C1 segment of cervical spinal cord (tissue), 14 donors: ENCODE data around the gene COX19.
A peak's percentile ranks its signal among the peaks of the same experiment; 100 is the strongest.

ENCODE experiments used
- DNase-seq, 14 donors: peaks; one replicate each; lab custom pipeline; 2025; lab: John Stamatoyannopoulos, UW

COX19 gene

GRCh38 chr7:979151-979550, 3.8 kb upstream of the COX19 start:
- DNase-seq = no peak

DNA sequence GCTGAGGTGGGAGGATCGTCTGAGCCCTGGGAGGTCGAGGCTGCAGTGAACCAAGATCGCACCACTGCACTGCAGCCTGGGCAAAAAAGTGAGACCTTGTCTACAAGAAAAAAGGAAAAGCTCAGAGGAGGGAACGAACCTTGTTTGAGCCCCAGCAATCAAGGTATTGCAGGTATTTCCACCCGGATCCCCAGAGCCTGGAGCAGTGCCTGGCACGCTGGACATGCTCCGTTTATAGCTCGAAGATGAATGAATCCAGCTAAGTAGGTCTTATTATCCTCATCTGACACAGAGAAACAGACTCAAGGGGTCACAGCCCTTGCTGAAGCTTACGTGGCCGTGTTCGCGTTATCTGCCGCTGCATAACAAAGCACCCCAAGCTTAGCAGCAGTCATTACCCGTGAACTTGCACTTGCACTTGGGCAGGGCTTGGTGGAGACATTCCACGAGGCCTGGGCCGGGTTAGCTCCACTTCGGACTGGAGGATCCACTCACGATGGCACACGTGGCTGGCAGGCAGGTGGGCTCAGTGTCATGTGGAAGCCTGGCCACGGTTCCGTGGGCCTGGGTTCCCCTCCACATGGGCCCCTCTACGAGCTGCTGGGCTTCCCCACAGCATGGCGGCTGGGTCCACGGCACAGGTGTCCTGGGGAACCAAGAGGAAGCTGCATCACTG, 3.2 kb upstream of the COX19 start:
- DNase-seq = no peak

GRCh38 chr7:978049-978346, 2.6 kb upstream of the COX19 start:
- no peak for DNase-seq

DNA sequence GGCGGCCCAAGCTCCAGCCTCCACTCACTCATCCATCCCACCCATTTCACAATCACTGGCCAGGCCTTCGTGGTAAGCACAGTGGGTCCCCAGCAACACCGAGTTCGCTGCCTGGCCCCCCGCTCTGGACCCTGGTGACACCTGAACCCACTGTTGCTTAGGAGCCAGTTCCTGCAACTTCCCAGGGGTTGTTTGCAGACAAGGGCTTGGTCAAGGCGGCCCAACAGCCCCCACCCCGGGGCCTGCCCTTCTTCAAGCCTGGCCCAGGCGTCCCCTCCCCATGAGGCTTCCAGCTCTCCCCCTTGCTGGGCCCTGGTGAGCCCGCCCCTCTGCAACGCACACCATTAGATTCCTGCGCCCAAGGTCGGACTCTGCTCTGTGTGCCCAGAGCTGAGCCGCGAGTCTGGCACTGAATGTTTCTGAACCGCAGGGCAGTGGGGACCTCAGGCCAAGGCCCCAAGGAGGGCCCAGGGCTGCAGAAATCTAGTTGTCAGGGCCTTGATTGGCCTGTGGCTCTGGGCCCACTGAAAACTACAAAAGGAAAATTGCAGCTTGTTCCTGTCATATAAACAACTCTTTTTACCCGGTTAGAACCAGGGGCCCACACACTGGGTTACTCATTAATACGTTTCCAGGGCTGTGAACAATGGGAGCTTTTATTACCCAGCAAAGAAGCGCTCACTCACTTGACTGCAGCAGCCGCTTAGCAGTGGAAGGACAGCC, 2.1 kb upstream of the COX19 start:
- peak in 10 of 14 donors; percentile 24 to 81 (median 50) for DNase-seq

DNA sequence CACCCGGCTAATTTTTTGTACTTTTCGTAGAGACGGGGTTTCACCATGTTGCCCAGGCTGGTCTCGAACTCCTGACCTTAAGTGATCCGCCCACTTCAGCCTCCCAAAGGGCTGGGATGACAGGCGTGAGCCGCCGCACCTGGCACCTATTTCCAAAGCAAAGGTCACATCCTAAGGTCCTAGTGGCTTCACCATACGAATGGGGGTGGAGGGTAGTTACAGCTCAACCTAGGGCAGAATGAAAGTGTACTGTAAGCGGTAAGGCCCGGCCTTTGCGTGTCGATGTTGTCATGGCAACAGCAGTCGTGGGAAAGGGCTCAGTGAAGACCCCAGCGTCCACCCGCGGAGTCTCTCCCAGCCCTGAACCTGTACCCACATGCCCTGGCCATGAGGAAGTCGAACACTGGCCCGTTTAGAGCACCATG, 1.6 kb upstream of the COX19 start:
- no peak for DNase-seq

GRCh38 chr7:975702-976473, 539 bp upstream of the COX19 start:
- DNase-seq = no peak

DNA sequence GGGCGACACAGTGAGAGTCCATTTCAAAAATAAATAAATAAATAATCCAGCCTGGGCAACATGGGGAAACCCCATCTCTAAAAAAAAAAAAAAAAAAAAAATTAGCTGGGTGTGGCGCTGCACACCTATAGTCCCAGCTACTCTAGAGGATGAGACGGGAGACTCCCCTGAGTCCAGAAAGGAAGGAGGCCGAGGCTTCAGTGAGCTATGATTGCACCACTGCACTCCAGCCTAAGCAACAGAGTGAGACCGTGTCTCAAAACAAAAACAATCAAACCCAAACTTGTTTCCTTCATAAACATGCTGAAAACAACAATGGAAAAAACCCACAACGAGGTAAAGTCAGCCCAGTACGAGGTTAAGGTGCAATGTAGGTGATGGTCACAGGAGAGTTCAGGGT, 1.2 kb downstream of the COX19 start:
- DNase-seq = no peak

GRCh38 chr7:973312-973711, 2.0 kb downstream of the COX19 start:
- DNase-seq = no peak

DNA sequence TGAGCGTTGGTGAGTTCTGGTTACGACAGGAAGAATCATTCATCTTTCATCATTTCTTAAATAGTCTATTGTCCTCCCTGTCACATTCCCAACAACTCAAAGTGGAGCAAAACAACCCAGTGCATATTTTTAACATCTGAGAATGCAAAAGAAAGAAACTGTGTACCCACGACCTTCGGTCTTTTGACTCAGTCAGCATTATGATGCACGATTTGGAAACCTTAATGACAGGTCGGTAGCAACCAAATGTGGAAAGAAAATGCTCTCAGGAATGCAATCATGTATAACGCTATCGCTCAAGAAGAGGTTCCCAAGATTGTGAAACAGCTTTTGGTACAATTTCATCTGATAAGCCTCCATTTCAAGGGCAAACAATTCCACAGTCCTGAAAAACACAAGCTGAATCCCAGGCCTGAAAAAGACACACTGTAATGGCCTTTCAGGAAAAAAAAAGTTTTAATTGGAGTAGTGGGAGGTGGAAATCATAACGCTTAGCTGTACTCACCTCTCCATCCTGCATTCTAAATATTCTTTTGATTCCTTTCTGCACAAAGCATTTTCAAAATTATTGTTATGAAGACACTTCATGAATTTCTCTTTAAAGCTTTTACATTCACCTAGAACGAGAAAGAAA, 2.6 kb downstream of the COX19 start:
- no peak for DNase-seq

- no peak for DNase-seq
Observed at GRCh38 chr7:972110-972509, 3.2 kb downstream of the COX19 start.

DNA sequence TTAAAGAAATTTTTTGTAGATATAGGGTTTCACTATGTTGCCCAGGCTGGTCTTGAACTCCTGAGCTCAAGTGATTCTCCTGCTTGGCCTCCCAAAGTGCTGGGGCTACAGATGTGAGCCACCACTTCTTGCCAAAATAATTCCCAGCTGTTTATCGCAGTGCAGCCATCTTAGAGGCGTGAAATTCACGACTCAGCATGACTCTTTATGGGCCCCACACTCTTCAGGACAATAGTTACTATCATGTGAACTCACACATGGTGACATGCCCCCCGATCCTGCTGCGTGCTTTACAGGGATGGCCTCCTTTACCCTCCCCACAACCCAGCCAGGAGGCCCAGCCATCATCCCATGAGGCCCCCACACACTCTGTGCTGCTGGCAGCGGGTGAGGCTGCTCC, 4.6 kb downstream of the COX19 start:
- no peak for DNase-seq

- no peak for DNase-seq
Observed at GRCh38 chr7:969403-969802, 5.9 kb downstream of the COX19 start.

GRCh38 chr7:968205-969105, 6.9 kb downstream of the COX19 start:
- no peak for DNase-seq

DNA sequence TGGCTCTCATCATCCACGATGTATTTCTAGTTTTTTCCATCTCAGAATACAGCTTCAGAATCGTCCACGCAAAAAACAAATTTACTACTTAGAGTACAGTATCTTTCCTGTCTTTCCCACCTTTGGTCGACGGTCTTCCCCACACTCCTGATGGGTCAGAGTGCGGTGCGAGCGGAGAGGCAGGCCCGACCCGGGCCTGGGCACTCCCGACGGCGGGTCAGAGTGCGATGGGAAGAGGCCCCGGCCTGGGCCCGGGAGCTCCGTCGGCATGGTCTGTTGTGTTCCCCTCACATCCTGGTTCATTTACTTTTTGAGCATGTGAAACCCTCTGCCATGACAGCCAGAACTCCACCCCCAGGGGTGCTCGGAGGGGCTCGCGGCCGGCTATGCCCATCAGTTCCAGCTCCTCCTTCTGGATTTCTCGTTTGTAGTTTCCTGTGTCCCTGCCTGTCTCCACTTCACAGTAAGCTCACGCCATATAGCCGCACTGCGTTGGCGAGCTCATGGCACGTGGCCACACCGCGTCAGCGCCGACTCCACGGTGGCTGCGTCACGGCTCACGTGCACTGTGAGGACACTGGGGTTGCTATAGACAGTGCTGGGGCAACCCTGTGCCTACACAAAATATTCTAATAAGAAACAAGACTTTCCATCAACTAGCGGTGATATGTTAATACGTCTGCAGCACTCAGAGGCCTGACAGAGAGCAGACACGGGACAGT, 7.8 kb downstream of the COX19 start:
- DNase-seq = no peak

- peak in 1 of 14 donors; percentile 32 for DNase-seq
Observed at GRCh38 chr7:966291-967069, 8.9 kb downstream of the COX19 start.

DNA sequence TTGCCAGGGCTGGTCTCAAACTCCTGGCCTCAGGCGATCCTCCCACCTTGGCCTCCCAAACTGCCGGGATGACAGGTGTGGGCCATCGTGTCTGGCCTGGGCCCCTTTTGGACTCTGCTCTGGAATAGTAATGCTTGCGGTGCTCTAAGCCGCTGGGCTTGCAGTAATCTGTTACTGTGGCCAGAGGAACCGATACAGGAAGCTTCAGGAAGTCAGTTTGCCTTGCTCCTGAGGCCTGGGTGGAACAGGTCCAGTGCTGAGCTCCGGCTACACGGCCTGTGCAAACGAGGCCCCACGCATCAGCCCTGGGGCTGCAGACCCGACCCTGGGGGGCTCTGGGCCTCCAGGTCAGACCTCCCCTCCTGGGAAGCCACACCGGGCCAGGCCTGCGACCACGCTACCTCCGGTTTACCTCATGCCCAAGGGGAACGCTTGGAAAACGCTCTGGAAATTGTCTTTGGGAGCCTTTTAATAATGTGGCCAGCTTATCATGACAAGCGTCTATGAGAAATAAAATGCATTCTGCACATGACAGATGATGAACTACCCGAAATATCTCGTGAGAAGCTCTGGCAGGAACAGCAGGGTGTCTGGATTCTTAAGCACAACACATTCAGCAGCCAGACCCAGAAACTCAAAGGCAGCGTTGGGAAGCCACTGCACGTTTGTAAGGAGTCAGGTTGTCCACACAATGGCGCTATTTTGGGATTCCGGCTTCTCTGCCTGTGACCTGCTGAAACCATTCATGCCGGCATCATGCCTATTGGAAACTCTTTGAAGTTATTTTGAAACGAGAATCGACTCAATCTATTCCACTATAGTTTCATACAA, 10.7 kb downstream of the COX19 start:
- peak in 3 of 14 donors; percentile 27 to 91 (median 28) for DNase-seq

DNA sequence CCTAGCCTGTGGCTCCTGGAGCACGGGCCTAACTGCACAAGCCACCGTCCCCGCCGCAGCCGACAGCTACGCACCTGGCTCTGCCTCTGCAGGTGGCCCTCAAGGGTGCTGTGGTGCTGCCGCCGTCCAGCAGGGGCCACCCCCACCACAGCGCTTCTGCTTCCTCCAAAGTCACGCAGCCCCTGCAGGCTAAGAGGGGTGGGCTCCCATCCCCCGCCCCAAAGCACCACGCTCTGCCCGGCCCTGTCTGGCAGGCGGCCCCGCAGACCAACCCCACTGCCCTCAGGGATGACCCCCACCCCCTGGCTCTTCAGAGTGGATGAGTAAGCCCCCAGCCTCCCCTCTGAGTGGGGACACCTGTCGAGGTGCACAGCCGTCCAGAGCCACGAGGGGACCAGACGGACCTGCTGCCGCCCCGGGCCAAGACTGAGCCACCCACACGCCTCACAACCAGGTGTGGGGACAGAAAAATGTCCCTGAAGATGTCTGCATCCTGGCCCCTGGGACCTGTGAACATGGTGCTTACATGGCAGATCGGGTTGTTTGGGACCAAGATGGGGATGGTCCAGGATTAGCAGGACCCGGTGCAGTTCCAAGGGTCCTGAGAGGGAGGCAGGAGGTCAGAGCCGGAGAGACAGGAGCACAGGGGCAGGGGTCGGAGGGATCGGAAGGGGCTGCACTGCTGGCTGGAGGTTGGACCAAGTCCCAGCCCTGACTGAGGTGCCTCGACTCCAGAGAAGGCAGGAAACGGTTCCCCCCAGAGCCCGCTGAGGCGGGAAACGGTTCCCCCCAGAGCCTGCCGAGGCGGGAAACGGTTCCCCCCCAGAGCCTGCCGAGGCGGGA, 11.9 kb downstream of the COX19 start:
- no peak for DNase-seq
